ENCODE results near the gene TRAPPC2L.
"Not testable (repeated sequence)": the region's sequence is repeated elsewhere in the genome, so short reads cannot be mapped to it uniquely, and the experiment has no call there.

Gene TRAPPC2L

GRCh38 chr16:88891083-88891482, 34.2 kb downstream of the TRAPPC2L start:
- no peak for DNase-seq (ENCODE audit: low read depth)

DNA sequence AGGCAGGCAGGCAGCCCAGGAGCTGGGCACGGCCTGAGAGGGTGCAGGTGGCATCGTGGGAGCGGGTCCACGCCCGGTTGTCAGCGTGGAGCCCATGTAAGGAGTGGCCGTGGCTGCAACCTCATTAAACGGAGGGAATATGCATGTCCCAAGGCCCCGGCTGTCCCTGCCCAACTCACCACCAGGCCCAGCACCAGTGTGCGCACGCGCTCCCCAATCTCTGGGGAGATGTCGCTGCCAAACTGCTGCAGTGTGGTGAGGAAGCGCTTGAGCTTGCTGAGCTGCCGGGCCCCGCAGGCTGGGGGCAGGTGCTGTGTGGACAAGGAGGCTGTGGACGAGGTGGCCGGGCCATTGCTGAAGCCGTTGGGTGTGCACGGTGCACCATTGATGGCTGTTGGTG, 35.1 kb downstream of the TRAPPC2L start:
- no peak for DNase-seq (ENCODE audit: low read depth)

DNA sequence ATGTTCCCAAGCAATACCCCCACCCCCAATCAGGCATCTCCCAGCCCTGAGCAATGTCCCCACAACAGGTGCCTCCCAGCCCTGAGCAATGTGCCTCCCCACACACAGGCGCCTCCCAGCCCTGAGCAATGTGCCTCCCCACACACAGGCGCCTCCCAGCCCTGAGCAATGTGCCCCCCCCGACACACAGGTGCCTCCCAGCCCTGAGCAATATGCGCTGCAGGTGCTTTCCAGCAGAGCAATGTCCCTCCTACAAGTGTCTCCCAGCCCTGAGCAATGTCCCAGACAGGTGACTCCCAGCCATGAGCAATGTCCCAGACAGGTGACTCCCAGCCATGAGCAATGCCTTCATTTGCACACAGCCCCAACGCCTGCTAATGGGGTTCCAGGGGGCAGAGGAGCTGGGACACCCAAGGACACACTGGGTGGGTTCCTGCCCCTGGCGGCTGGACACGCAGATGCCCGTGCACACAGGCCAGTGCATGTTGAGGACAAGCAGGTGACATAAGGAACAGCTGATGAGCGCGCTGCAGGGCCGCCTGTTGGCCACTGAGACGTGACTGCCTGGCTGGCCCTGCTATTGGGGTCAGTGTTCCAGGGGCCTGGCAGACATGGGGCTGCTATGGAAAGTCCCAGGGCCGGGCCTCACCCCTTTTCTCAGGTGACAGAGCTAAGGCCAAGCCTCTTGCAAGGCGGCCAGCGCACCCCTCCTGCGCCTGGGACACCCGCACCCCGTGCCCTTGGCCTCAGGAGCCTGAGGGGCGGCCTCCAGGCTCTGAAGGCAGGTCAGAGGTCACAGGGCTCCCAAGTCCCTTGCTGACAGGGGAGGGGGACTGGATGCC, 36.4 kb downstream of the TRAPPC2L start:
- DNase-seq (ENCODE audit: low read depth), result no peak

- not testable (repeated sequence) for DNase-seq (ENCODE audit: low read depth)
Observed at GRCh38 chr16:88894266-88894665, 37.3 kb downstream of the TRAPPC2L start.

DNA sequence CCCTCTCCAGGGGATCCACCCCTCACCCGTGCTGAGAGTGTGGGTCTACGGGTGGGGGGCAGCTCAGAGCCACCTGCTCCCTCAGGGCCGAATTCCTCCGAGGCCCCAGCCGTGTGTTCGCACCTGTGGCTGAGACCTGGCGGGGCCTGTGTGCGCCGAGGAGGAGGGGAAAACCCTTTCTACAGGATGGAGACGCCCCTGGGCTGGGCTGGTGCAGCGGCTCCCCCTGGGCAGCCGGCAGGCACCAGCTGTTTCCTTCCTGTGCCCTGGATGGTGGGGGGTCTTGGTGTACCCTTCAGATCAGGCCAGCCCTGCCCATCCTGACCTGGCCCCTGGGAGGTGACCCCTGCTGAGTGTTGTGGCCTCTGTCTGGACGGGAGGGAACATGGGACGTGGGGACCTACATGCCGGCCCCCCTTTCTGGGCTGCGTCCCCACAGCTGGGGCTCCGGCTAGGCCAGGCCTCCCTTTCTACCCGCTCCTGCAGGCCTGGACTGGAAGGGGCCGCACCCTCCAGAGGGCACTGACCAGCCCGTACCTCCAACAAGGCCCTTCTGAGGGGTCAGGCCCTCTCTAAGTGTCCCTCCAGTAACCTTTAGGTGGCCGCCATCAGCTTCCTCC, 37.9 kb downstream of the TRAPPC2L start:
- no peak for DNase-seq (ENCODE audit: low read depth)

DNA sequence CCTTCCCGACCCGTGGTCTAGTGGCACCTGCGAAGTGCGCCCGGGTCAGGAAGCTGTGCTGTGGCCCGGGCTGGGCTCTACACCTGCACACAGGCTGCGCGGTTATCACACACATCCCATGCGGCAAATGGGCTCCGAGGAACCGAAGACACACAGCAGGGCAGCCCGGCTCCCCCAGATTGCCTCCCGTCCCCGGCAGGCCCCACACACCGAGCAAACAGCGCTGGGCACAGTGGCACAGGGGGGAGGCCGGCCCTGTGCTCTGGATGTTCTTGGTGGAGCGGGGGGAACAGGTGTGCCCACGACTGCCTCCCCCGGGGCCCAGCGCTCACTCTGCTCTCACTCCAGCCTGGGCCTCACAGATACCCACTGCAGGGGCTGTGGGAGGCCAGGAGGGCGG, 38.4 kb downstream of the TRAPPC2L start:
- DNase-seq (ENCODE audit: low read depth), result no peak

DNA sequence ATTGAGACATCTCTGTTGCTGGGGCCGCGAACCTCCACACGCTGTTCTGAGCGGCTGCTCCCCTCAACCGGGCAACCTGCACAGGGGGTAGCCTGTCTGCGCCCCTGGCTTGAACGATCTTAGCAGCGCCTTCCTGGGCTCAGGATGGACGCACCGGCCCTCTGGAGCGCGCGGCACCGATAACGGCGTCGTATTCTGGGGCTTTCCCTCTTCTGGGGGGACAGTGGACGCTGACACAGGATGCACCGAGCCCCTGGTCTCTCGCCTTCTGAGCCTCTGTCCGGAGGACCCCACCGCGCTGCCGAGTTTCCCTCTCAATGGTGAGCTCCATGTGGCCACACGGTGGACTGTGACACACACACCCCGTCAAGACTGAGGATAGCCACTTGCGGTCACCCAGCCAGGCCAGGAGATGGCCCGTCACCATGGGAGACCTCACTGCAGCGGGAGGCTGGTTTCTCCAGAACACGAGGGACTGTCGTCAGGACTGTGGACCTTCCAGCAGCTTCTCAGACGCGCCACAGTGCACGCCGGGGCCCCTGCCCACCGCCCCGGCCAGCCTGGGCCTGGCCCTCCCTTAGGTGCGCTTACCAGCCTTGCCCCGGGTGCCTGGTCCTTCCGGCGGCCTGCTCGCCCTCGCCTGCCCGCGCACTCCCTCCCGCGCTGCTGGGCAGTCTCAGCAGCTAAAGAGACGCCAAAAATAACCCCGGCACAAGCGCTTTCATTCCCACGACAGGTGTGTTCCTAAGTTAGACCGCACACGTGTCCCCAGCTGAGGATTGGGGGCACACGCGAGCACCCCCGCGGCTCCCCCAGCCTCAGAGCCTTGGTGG, 39.5 kb downstream of the TRAPPC2L start:
- no peak for DNase-seq (ENCODE audit: low read depth)

- no peak for DNase-seq (ENCODE audit: low read depth)
Observed at GRCh38 chr16:88897696-88898425, 40.9 kb downstream of the TRAPPC2L start.

DNA sequence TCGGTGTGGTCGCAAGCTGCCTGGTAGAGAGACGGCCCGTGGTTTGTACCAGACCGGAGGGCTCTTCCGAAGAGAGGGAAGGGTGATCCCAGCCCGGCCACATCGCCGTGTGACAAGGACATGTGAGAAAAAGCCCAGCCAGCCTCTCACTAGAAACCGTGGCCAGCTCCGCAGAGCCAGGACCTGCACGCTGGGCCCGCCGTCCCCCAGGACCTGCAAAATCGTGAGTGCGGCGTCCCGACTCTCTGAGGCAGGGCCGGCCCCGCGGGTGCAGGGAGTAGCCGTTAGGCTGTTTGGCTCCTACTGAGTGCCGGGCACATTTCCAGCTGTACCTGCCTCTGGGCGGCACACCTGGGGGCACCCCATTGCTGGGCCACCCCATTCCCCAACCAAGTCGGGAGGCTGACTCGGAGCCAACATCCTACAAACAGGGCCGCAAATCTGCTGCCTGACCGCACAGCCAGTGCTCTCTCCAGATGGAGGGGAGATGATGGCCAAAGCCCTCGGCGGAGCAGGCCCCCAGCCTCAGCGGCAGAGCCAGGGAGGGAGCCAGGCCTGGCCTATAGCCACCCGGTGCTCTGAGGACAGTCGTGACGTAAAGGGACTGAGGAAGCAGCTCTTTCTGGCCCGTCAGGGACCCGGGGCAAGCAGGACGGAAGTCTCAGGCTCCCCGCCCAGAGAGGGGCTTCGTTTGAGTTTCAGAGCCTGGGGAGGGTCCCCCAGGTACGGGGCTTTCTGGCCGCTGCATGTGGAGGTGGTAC, 43.2 kb downstream of the TRAPPC2L start:
- no peak for DNase-seq (ENCODE audit: low read depth)

DNA sequence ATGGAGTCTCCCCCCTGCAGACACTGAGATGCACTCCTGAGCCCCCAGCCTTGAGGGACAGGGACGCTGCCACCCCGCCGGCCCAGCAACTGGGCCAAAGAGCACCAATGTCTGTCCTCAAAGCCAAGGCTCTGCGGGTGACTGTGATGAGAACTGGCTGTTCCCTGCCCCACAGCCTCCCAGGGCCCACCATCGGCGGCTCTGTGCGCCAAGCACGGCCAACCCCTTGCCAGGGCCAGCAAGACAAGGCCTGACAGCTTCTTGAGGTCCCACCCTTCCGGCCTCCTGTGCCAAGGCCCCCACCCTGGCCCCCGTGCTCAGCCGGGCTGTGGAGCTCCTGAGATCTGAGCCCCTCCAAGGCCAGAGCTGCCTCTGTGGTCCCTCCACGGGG, 43.7 kb downstream of the TRAPPC2L start:
- DNase-seq (ENCODE audit: low read depth), result no peak

GRCh38 chr16:88901718-88902337, 44.9 kb downstream of the TRAPPC2L start:
- DNase-seq (ENCODE audit: low read depth), result no peak

DNA sequence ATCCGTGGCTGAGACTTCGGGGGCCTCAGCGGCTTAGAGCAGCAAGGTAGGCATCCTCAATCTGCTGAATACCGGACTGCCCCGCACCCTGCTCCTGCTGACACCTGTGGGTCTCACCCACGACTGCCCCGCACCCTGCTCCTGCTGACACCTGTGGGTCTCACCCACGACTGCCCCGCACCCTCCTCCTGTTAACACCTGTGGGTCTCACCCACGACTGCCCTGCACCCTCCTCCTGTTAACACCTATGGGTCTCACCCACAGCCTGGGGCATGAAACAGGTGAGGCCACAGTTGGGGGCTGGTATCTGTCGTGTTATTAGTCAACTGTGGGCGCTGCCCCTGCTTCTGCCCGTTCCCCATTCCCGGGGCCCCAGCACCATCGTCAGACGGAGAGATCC, 45.8 kb downstream of the TRAPPC2L start:
- DNase-seq (ENCODE audit: low read depth), result no peak

GRCh38 chr16:88903267-88903666, 46.3 kb downstream of the TRAPPC2L start:
- no peak for DNase-seq (ENCODE audit: low read depth)

DNA sequence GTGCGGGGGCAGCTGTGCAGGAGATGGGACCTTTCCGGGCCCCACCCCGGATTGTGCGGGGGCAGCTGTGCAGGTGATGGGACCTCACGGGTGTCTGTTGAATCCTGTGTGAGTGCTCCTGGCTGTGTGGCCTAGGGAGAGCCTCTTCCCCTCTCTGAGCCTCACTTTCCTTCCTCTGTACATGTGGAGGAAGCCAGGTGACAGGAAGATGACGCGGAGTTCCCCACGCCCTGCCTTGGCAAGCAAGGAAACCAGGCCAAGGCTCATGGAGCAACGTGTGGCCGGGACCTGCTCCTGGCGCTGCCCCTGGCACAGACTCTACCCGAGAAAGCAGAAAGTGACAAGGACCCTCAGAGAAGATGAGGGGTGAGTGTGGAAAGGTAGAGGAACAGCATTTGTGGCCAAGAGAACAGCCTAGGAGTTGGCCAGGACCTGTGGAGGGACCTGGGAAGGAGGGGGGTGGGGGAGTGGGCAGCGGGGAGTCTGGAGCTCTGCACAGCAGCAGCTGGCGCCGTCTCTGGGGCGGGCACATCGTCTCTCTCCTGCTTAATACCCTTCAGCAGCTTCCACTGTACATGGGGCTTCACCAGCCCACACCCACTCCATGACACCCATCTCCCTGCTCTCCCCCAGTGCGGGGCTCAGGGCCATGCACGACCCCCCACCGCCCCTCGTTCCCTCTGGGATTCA, 47.9 kb downstream of the TRAPPC2L start:
- DNase-seq (ENCODE audit: low read depth), result no peak

GRCh38 chr16:88905563-88905962, 48.6 kb downstream of the TRAPPC2L start:
- DNase-seq (ENCODE audit: low read depth), result no peak

GRCh38 chr16:88906020-88906419, 49.1 kb downstream of the TRAPPC2L start:
- DNase-seq (ENCODE audit: low read depth), result no peak

DNA sequence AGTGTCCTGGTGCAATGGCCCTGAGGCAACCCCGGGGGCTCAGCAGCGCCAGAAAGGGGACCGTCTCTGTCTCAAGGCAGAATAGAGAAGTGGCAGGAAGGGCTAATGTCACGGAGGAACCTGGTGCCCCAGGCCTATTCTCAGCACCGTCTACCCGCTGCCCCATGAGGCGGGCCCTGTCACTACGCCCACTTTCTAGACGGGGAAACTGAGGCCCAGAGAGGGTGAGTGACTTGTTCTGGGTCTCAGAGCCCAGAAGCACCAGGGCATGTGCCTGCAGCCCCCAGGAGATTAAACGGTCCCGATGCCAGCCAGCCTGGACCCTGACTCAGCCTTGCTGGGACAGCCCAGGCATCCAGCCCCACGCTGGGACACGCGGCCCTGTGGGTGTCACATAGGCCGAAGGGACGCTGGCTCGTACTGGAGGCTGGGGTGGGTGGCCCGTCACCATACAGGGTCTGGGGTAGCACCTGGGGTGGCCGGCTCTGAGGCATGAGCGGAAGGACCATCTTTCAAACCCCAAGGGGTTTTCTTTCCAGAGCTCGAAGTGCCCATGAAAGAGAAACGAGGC, 49.7 kb downstream of the TRAPPC2L start:
- no peak for DNase-seq (ENCODE audit: low read depth)

- DNase-seq (ENCODE audit: low read depth), result no peak
Observed at GRCh38 chr16:88907768-88908167, 50.8 kb downstream of the TRAPPC2L start.

GRCh38 chr16:88908307-88908706, 51.4 kb downstream of the TRAPPC2L start:
- no peak for DNase-seq (ENCODE audit: low read depth)

Measured in activated gamma-delta T cell treated with anti-CD3 and anti-CD28 coated beads, Interleukin-2, amount 50 U/mL, for 16 hours (primary cell).